GM12872 (cell line): ENCODE data around the gene HLA-E.

ENCODE experiments used
- TF ChIP-seq, protein P1 (sequence below): IDR thresholded peaks from 3 replicates; pipeline ENCODE4 v1.5.1; 2011; ENCODE audit warnings: low read depth, mild to moderate bottlenecking, low read length, moderate library complexity; ENCODE audit not compliant: insufficient read depth

Gene HLA-E

DNA sequence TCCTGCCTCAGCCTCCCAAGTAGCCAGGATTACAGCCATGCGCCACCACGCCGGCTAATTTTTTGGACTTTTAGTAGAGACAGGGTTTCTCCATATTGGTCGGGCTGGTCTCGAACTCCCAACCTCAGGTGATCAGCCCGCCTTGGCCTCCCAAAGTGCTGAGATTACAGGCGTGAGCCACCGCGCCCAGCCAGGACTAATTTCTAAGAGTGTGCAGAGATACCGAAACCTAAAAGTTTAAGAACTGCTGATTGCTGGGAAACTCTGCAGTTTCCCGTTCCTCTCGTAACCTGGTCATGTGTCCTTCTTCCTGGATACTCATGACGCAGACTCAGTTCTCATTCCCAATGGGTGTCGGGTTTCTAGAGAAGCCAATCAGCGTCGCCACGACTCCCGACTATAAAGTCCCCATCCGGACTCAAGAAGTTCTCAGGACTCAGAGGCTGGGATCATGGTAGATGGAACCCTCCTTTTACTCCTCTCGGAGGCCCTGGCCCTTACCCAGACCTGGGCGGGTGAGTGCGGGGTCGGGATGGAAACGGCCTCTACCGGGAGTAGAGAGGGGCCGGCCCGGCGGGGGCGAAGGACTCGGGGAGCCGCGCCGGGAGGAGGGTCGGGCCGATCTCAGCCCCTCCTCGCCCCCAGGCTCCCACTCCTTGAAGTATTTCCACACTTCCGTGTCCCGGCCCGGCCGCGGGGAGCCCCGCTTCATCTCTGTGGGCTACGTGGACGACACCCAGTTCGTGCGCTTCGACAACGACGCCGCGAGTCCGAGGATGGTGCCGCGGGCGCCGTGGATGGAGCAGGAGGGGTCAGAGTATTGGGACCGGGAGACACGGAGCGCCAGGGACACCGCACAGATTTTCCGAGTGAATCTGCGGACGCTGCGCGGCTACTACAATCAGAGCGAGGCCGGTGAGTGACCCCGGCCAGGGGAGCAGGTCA, at the start of gene HLA-E:
Gene HLA-E (plus strand): TSS at position 429 of the 945 bp plus-strand sequence. CDS start 23 bp downstream, at position 452.
- TF ChIP-seq, protein P1, sequence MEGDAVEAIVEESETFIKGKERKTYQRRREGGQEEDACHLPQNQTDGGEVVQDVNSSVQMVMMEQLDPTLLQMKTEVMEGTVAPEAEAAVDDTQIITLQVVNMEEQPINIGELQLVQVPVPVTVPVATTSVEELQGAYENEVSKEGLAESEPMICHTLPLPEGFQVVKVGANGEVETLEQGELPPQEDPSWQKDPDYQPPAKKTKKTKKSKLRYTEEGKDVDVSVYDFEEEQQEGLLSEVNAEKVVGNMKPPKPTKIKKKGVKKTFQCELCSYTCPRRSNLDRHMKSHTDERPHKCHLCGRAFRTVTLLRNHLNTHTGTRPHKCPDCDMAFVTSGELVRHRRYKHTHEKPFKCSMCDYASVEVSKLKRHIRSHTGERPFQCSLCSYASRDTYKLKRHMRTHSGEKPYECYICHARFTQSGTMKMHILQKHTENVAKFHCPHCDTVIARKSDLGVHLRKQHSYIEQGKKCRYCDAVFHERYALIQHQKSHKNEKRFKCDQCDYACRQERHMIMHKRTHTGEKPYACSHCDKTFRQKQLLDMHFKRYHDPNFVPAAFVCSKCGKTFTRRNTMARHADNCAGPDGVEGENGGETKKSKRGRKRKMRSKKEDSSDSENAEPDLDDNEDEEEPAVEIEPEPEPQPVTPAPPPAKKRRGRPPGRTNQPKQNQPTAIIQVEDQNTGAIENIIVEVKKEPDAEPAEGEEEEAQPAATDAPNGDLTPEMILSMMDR, result no peak

DNA sequence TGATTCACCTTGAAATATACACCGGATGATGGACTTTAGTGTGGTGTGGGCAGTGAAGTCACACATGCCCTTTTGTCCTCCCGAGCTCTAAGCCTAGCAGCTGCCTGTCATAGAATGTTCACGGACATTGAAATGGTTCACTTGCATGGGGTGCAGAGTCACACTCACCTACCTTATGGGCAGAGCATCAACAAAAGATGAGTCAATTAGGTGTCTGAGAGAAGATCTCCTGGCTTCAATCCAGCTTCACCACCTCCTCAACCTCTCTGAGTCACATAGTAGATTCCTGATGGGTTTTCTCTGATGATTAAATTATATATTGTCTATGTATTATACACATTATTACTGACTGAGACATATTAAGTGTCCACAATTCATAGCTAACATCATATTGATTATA, 48.1 kb upstream of the HLA-E start:
- TF ChIP-seq, protein P1, result no peak

DNA sequence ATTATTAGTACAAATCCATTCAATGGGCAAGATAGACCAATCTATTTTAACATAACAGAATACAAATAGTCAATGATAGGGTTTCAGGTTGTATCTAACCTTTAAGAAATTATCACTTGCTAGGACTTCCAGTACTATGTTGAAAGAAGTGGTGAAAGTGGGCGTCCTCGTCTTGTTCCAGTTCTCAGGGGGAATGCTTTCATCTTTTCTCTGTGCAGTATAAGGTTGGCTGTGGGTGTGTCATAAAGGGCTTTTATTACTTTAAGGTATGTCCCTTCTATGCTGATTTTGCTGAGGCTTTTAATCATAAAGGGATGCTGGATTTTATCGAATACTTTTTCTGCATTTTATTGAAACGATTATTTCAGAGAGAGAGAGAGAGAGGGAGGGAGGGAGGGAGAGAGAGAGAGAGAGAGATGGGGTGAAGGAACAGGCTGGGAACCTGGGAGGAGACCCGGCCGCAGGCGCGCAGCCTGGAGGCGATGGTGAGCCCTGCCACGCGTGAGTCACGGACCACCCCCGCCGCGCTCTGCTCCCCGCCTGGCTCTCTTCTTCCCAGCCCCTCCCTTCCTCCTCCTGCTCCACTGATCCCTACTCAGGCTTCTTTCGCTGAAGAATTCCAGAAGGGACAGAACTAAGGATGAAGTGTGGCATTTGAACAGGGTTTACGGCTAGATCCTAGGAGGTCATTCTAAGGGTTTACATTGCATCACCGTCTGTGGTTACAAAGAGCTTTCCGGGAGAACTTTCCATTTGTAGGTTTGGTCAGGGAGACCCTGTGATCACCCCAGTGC, 45.5 kb upstream of the HLA-E start:
- TF ChIP-seq, protein P1, result no peak

DNA sequence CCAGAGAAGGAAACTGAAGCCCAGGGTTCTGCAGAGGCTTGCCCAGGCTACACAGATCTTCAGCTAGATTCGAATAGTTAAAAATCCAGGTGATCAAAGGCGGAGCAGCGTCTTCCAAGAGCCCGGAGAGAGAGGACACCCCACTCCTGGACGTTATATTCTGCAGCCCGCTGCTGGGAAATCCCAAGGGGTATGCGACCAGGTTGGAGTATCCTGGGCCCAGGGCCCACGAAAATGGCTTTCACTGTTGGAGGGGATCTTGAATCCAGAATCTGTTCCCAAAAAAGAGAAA, 44.9 kb upstream of the HLA-E start:
- TF ChIP-seq, protein P1, result no peak

DNA sequence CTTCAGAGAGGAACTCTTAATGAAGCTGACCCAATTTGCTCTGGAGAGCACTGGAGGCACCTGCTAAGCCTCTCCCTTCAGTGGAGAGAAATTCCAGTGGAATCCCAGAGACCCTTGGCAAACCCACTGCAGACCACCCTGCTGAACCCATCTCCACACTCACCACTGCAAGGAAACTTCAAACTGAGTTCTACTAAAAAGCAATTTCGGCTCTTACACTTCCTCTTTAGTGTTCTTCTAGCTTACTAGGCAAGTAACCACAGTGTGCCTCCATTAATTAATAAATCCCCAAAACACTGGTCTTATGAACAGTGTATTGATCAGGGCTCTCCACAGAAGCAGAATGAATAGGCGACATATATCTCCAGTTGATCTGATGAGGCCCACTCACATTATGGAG, 43.0 kb upstream of the HLA-E start:
- TF ChIP-seq, protein P1, result no peak

DNA sequence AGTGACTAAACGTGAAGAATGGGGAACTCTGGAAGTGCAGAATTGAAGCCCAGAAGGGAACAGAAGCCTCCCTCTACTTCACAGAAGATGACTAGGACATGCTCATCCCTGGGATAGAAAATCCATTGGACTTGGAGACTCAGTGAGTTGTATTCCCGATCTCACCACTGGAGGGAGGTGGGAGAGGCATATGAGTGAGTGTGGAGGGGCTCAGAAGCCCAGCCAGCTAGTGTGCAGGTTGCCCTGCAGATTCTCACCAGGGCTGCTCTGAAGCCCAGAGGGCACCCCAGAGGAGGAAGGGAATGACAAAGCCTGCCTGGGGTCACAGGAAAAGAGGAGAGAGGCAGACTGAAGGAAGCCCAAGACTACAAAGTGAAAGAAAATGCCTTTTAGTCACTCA, 42.1 kb upstream of the HLA-E start:
- TF ChIP-seq, protein P1, result no peak

DNA sequence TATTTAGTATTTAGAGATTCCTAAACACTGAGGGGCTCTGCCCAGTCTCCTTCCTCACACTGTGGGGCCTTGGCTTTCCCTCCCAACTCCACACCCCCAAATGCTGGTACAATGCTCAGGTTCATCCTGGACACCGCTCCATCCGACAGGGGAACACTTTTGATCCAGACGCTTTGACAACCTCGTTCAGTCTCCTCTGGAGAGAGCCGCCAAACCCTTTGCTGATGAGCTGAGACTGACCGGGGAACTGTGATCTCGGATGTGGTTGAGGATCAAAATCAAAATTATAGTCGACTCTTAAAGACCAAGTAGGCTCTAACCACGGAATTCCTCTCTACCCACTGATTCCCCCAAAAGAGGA, 38.8 kb upstream of the HLA-E start:
- TF ChIP-seq, protein P1, result no peak
